Neural cell (in vitro differentiated cells): ENCODE measurements around the gene UNC5C. TPM values are rescaled to one million over a fixed set of nuclear protein-coding genes. Genes with fewer than 3 reads are reported as not detected.

Source experiments
- H2AFZ ChIP-seq: fragments of 200-600, 300-800 bp; sonication (generic), shearing (Covaris generic); 2 replicates; pipeline ENCODE4 v1.6.0; 2014; ENCODE audit warnings: low read depth, mild to moderate bottlenecking, antibody characterized with exemption, low read length, moderate library complexity
- H3F3A ChIP-seq: fragments of 200-600 bp; shearing (Covaris generic); 2 replicates; pipeline ENCODE4 v1.6.1; 2016; ENCODE audit warnings: mild to moderate bottlenecking, moderate library complexity, mixed read lengths, antibody characterized with exemption, low read length; ENCODE audit not compliant: insufficient read depth, poor library complexity, severe bottlenecking
- H3K27ac ChIP-seq: fragments of 200-600, 300-800 bp; sonication (generic), shearing (Covaris generic); 2 replicates; pipeline ENCODE4 v1.5.1; 2014; ENCODE audit warnings: mild to moderate bottlenecking, low read length, moderate library complexity
- H3K27me3 ChIP-seq: fragments of 300-800, 200-600 bp; sonication (generic), shearing (Covaris generic); 2 replicates; pipeline ENCODE4 v1.6.0; 2014; ENCODE audit warnings: mild to moderate bottlenecking, low read depth, low read length, moderate library complexity; ENCODE audit not compliant: insufficient read depth
- H3K36me3 ChIP-seq: fragments of 300-800, 200-600 bp; sonication (generic), shearing (Covaris generic); 2 replicates; pipeline ENCODE4 v1.5.1; 2014; ENCODE audit warnings: mild to moderate bottlenecking, antibody characterized with exemption, low read length, moderate library complexity; ENCODE audit not compliant: insufficient read depth
- H3K4me2 ChIP-seq: fragments of 300-800, 200-600 bp; sonication (generic), shearing (Covaris generic); 2 replicates; pipeline ENCODE4 v1.6.0; 2014; ENCODE audit warnings: mild to moderate bottlenecking, low read length
- H3K4me3 ChIP-seq: fragments of 300-800, 200-600 bp; sonication (generic), shearing (Covaris generic); 2 replicates; pipeline ENCODE4 v1.5.1; 2014; ENCODE audit warnings: mild to moderate bottlenecking, low read length, moderate library complexity
- H3K79me2 ChIP-seq: fragments of 200-600 bp; shearing (Covaris generic); replicated peaks from 2 replicates; pipeline ENCODE4 v1.6.0; 2014; ENCODE audit warnings: mild to moderate bottlenecking, low read length, moderate library complexity; ENCODE audit not compliant: insufficient read depth
- H3K9ac ChIP-seq: fragments of 300-800, 200-600 bp; sonication (generic), shearing (Covaris generic); 2 replicates; pipeline ENCODE4 v1.6.1; 2016; ENCODE audit warnings: mild to moderate bottlenecking, low read length, mixed read lengths
- H3K9me2 ChIP-seq: fragments of 200-600 bp; shearing (Covaris generic); 2 replicates; pipeline ENCODE4 v1.6.1; 2016; ENCODE audit warnings: mild to moderate bottlenecking, low read length, mixed read lengths; ENCODE audit not compliant: insufficient read depth
- H3K9me3 ChIP-seq: fragments of 200-600, 300-800 bp; sonication (generic), shearing (Covaris generic); 2 replicates; pipeline ENCODE4 v1.6.1; 2016; ENCODE audit warnings: mild to moderate bottlenecking, mixed run types, low read length, moderate library complexity, mixed read lengths
- H4K20me1 ChIP-seq: fragments of 200-600 bp; shearing (Covaris generic); 2 replicates; pipeline ENCODE4 v1.6.1; 2016; ENCODE audit warnings: mild to moderate bottlenecking, mixed run types; ENCODE audit not compliant: insufficient read depth
- CTCF ChIP-seq: fragments of 450-650 bp; IDR thresholded peaks from 2 replicates; pipeline ENCODE4 v1.5.1; 2014; ENCODE audit warnings: antibody characterized with exemption, mild to moderate bottlenecking, moderate library complexity; ENCODE audit not compliant: poor library complexity, severe bottlenecking
- EP300 ChIP-seq: fragments of 450-650 bp; conservative IDR thresholded peaks from 2 replicates; pipeline ENCODE4 v1.6.1; 2014; ENCODE audit warnings: antibody characterized with exemption, mild to moderate bottlenecking, moderate library complexity; ENCODE audit not compliant: poor library complexity, severe bottlenecking
- EZH2 ChIP-seq: fragments of 200-600, 300-800 bp; shearing (Covaris generic), sonication (generic); IDR thresholded peaks from 2 replicates; pipeline ENCODE4 v1.6.1; 2014; ENCODE audit warnings: antibody characterized with exemption, low read length, borderline replicate concordance, mild to moderate bottlenecking; ENCODE audit not compliant: insufficient read depth, poor library complexity, severe bottlenecking
- MXI1 ChIP-seq: fragments of 450-650 bp; conservative IDR thresholded peaks from 2 replicates; pipeline ENCODE4 v1.6.1; 2014; ENCODE audit warnings: antibody characterized with exemption, mild to moderate bottlenecking; ENCODE audit not compliant: poor library complexity, severe bottlenecking
- POLR2AphosphoS5 ChIP-seq: IDR thresholded peaks from 2 replicates; pipeline ENCODE4 v1.6.1; 2012
- RAD21 ChIP-seq: fragments of 450-650 bp; conservative IDR thresholded peaks from 2 replicates; pipeline ENCODE4 v1.6.1; 2014; ENCODE audit warnings: antibody characterized with exemption, mild to moderate bottlenecking, moderate library complexity
- REST ChIP-seq: IDR thresholded peaks from 2 replicates; pipeline ENCODE4 v1.6.1; 2012; ENCODE audit warnings: borderline replicate concordance
- SMC3 ChIP-seq: fragments of 450-650 bp; conservative IDR thresholded peaks from 2 replicates; pipeline ENCODE4 v1.6.1; 2014; ENCODE audit warnings: antibody characterized with exemption, mild to moderate bottlenecking, moderate library complexity; ENCODE audit not compliant: poor library complexity
- TAF1 ChIP-seq: IDR thresholded peaks from 2 replicates; pipeline ENCODE4 v1.6.1; 2012; ENCODE audit warnings: low read depth
- polyA plus RNA-seq: library from polyadenylated mRNA; depleted of rRNA; stranded (reverse); fragments of >200 nt; gene quantifications from 2 replicates; pipeline ENCODE4 v1.2.3, GENCODE V29; 2014

Gene UNC5C
- polyA plus RNA-seq, 1 donor from 2014 or later = 0.56 TPM

- no peaks in the 10 kb centered on the region for H3K9me2 ChIP-seq
- H3K36me3 ChIP-seq = no peaks in the 10 kb centered on the region
- H4K20me1 ChIP-seq = no peaks in the 10 kb centered on the region
- no peak overlapping the region for H3K9ac ChIP-seq
- no peak overlapping the region for H3K4me2 ChIP-seq
- H3K9me3 ChIP-seq = no peaks in the 10 kb centered on the region
- H3F3A ChIP-seq = no peaks in the 10 kb centered on the region
- H3K27me3 ChIP-seq = no peaks in the 10 kb centered on the region
- no peak overlapping the region for H2AFZ ChIP-seq
- no peaks in the 10 kb centered on the region for H3K79me2 ChIP-seq
- H3K4me3 ChIP-seq = no peak overlapping the region
- H3K27ac ChIP-seq = no peak overlapping the region
- TF ChIP-seq MXI1 (no peak), SMC3 (no peak), POLR2AphosphoS5 (no peak), RAD21 (no peak), EP300 (no peak), CTCF (no peak), TAF1 (no peak), REST (no peak), EZH2 (no peak)
Measured at GRCh38 chr4:95217197-95217596, 331.6 kb downstream of the UNC5C start.

GRCh38 chr4:95216636-95217035 is 332.1 kb downstream of the UNC5C start:
- Histone ChIP-seq H3K27ac (no peak overlapping the region), H3K9me2 (no peaks in the 10 kb centered on the region), H2AFZ (no peak overlapping the region), H3K9me3 (no peaks in the 10 kb centered on the region), H3K4me2 (no peak overlapping the region), H3F3A (no peaks in the 10 kb centered on the region), H3K36me3 (no peaks in the 10 kb centered on the region), H3K4me3 (no peak overlapping the region), H3K27me3 (no peaks in the 10 kb centered on the region), H3K9ac (no peak overlapping the region), H3K79me2 (no peaks in the 10 kb centered on the region), H4K20me1 (no peaks in the 10 kb centered on the region)
- TF ChIP-seq MXI1 (no peak), POLR2AphosphoS5 (no peak), EZH2 (no peak), RAD21 (no peak), REST (no peak), CTCF (no peak), SMC3 (no peak), EP300 (no peak), TAF1 (no peak)
